Activated CD4-positive, alpha-beta T cell treated with anti-CD3 and anti-CD28 coated beads, Interleukin-10, Interleukin-2, amounts not matched to agents 100 ng/mL and 50 ng/mL, durations not matched to agents 16 hours and 8 hours (primary cell): Measurements from ENCODE around the gene CIAO1.
"Not testable (repeated sequence)": the region's sequence is repeated elsewhere in the genome, so short reads cannot be mapped to it uniquely, and the experiment has no call there.

Experiments used
- DNase-seq: peaks from one replicate; pipeline ENCODE4 v3.0.0-alpha.2; 2020

Gene CIAO1

DNA sequence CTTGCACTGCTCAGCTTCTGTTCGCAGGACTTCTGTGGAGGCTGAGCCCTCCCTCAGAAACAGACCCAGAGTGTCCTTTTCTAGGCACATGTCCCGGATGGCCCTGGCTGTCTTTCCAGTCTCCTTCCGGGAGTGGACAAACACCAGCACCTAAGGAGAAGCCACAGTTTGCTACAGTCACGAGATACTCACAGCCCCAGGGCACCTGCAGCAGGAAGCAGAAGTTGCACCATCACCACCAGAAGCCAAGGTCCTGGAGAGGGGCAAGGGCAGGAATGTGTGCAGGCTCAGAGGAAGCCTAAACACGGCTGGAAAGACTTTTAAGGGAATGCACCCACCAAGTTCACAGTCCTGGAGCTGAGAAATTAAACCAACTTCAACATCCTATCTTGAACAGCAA lies 25.7 kb downstream of the CIAO1 start:
- no peak for DNase-seq

DNA sequence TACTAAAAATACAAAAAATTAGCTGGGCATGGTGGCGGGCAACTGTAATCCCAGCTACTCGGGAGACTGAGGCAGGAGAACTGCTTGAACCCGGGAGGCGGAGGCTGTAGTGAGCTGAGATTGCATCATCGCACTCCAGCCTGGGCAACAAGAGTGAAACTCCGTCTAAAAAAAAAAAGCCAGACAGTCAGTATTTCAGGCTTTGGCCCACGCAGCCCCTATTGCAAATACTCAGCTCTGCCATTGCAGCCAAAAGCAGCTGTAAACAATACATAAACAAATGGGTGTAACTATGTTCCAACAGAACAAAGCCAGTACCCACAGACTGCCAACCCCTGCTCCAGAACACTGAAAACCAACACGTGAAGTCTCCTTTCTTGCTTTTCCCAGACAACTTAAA lies 28.2 kb downstream of the CIAO1 start:
- DNase-seq: not testable (repeated sequence)

DNA sequence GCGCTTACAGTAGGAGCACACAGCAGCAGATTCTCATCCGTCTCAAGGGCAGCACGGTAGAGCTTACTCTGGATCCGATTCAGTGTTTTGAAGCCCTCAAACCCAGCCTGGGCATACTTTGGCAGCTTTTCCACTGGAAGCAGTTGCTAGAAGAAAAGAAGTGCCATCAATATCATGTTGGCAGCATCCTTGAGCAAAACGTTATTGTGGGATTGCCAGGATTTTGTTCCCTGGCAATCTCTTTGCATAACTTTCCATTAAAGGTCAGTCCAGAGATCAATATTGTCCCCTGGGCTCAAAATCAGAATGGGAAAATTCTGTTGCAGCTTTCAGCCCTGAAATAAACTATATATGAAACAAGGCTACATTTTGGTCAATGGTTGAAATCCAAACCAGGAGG lies 30.9 kb downstream of the CIAO1 start:
- no peak for DNase-seq

DNA sequence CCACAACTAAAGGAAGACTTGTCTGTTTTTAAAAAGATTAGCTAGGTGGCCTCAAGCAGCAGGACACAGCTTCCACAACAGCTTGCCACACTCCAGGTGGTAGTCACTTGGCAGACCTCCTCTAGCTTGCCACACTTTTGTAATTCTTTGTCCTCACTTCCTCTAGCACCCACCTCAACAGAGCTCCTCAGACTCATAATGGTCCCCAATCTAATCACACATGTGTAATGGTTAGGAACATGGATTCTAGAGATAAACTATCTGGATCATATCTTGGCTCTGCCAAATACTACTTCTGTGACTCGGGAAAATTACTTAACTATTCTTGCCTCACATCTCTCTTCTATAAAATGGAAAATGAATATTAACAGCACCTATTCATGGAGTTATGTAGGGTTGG lies 35.8 kb downstream of the CIAO1 start:
- no peak for DNase-seq

DNA sequence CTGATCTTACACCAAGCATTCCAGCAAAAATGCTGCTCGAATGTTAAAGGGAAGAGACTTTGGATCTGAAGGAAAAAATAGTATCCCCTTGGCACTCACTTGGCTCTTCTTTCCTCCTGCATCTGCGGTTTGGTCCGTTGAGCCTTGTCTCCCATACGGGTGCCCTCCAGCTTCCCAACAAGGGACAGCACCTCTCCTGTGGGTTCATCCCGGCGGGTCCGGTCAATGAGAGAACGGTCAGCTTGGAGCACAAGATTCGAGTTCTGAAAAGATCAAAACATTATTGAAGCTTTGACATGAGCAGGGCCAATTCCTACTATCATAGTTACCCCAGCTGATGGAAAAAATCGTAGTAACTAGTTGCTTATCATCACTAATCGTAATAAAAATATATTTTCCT lies 38.6 kb downstream of the CIAO1 start:
- DNase-seq: no peak

- DNase-seq: peak; percentile 96
Measured at GRCh38 chr2:96305091-96305978, 39.3 kb downstream of the CIAO1 start, which contains the start of gene SNRNP200. Gene SNRNP200 (minus strand): TSS chr2:96305546. CDS start chr2:96305437, 109 bp downstream.

DNA sequence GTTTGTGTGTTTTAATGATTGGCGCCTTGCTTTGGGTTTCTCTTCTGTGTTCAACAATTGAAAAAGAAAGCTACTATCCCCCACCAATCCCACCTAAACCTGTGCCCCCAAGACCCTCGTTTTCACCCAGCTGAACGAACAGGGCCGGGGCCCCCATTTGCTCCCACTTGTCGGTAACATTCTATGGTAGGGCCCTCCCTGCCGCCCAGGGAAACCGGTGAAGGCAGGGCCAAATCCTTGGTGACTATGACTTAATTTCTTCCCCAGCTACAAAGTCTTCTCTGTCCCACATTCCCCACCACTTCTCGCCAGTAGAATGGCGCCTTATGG lies 39.9 kb downstream of the CIAO1 start:
- DNase-seq: no peak

- DNase-seq: no peak
Measured at GRCh38 chr2:96306370-96306769, 40.3 kb downstream of the CIAO1 start.

GRCh38 chr2:96308248-96308647 lies 42.2 kb downstream of the CIAO1 start:
- DNase-seq: no peak

GRCh38 chr2:96315005-96315399 lies 49.0 kb downstream of the CIAO1 start:
- DNase-seq: no peak

DNA sequence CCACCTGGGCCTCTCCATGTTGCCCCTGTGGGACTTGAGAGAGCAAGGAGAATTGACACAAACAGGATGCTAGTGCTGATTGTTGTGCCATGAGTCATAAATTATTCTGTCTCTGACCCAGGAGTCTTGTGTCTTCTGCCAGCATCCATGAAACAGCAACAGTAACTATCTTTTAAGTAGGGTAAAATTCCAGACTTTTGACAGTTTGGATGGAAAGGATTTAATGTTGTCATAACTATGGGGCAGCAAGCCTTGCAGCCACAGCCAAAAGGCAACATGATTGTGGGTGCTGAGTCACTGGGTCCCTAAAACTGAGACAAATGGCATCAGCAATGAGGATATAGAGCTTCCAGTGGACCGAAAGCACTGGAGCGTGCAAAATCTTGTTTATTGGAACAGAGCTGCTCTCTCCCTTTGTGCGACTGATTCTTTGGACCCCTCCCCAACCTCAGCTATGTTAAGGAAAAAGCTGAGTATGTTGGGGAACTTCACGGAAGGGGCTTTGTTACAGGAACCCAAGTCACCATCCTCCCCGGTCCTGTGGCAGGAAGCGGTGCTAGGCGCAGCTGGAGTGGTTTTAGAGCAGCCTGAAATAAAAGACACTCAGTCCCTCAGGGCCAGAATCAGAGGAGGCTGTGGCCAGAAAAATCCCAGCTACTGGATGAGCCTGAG lies 49.5 kb downstream of the CIAO1 start:
- peak; percentile 64 for DNase-seq

DNA sequence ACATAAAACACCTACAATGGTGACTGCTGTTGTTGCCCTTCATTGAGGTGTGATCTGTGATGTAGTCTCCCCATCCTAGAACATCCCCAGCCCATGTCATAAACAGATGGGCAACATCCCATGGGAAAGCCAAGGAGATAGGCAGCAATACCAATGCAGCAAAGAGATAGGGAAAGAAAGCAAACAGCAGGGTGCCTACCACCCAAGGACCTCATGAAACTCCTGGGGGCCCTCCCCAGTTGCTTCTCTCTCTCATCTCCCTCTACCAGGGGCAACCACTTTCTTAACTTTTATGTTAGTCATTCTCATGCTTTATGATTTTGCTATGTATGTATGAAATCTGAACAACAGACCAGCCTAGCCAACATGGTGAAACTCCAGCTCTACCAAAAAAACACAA lies 51.0 kb downstream of the CIAO1 start:
- DNase-seq: no peak

DNA sequence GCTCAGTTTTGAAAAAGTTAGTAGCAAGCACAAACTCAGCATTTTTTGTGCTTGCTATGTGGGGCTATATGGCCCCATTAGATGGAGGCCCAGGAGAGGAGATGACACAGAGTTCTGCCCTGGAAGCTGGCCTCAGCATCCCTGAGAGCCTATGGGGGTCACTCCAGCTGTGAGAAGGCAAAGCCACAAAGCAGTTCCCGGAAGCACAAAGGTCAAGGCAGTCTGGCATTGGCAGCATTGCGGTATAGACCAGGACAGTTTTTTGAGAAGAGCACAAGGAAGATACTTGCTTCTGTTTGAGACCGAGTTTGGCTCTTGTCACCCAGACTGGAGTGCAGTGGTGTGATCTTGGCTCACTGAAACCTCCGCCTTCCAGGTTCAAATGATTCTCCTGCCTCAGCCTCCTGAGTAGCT lies 51.6 kb downstream of the CIAO1 start:
- DNase-seq: no peak

GRCh38 chr2:96318723-96319122 lies 52.7 kb downstream of the CIAO1 start:
- no peak for DNase-seq

- DNase-seq: no peak
Measured at GRCh38 chr2:96319396-96319795, 53.4 kb downstream of the CIAO1 start.

DNA sequence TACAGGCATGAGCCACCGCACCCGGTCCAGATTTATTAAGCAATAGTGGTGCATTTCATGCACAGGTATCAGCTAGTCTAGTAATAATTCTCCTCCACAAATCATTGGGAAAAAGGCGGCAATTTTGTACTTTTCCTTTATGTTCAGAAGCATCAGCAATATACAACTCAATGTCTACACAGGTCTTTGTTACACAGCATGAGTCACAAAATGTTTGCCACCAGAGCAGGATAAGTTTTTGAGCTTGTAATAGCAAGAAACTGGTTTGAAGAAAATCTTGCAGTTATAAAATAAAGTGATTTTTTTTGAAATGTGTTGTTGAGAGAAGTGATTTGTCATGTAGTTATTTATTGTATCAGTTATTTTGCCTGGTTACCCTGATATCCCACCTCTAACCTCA lies 54.3 kb downstream of the CIAO1 start:
- no peak for DNase-seq

GRCh38 chr2:96320728-96321622 lies 55.0 kb downstream of the CIAO1 start:
- peak; percentile 68 for DNase-seq
